GM18519 (cell line): ENCODE data around the gene RPS27.
A peak's percentile ranks its signal among the peaks of the same experiment; 100 is the strongest.
"Not testable (repeated sequence)": the region's sequence is repeated elsewhere in the genome, so short reads cannot be mapped to it uniquely, and the experiment has no call there.

ENCODE experiments used
- ATAC-seq: cut with Tn5 transposase; IDR thresholded peaks from one replicate; pipeline ENCODE4 v1.9.1; 2021; ENCODE audit warnings: mild to moderate bottlenecking, moderate library complexity; ENCODE audit not compliant: unreplicated experiment, low FRiP score

RPS27 gene

DNA sequence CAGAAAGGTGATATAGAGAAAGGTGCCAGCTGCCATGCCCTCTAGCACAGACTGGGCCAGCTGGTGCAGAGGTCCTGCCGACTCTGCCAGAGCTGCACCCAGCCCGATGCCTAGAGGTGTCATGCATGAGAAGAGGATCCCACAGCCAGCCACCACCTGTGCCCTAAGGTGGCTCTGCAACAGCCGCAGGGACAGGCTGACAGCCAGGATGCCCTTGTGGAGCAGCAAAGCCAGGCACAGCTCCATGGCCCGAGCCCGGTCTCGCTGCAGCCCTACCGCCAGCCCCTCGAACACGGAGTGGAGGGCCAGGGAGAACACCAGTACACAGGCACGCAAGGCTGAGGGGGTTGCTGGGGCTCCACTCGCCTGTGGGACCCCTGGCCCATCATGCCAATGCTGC lies 30.4 kb upstream of the RPS27 start:
- ATAC-seq = no peak

DNA sequence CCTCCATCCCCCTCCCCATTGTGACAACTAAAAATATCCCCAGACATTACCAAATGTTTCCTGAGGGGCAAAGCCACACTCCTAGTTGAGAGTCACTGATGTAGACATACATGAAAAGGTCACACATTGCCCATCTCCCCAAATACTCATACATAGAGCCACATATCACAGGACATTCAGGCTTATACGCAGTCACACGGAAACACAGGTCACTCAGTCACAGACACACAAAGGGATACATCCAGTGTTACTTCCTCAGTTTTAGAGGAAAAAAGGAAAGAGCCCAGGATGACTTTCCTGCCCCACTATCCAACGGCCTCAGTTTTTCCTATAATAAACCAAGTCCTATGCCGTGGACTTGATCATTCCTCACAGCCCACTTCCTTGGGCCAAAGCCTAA lies 29.1 kb upstream of the RPS27 start:
- ATAC-seq = no peak

DNA sequence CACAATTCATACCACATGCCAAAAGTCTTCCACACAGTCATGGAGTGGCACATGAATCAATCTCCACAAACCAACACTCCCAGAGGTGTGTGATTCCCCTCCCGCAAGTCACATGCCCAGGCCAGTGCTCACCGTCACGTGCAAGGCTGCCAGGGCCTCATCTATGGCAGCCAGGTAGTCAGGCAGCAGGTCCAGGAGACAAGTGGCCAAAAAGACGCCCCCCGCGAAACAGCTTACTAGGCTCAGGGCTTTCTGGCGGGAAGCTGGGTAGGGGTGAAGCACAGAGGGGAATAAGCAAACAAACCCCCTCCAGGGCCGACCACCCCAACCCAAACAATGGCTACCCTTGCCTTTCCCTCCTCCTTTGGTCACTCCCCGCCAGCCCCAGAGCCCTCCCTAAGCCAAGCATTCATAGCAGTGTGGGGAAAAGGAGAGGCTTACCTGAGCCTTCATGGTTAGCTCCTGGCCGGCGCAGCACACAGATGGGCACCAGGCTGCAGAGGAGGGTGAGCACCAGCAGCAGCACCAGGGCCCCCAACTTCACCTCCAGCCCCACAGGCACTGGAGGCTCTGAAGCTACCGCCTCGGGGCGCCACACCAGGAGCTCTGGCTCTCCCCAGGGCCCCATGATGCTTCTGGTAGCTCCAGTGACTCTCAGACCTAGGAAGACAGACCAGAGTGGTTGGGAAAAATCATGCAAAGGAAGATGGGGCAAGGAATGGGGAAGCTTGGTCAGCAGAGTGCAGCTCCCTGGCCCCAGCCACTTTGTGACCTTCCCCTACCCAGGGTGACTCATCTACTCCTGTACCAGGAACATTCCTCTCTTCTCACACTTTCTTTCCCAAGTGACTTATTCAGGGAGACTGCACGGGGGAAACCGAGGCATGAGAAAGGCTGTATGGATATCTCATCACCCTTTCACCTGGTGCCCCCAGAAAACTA lies 28.2 kb upstream of the RPS27 start:
- no peak for ATAC-seq

DNA sequence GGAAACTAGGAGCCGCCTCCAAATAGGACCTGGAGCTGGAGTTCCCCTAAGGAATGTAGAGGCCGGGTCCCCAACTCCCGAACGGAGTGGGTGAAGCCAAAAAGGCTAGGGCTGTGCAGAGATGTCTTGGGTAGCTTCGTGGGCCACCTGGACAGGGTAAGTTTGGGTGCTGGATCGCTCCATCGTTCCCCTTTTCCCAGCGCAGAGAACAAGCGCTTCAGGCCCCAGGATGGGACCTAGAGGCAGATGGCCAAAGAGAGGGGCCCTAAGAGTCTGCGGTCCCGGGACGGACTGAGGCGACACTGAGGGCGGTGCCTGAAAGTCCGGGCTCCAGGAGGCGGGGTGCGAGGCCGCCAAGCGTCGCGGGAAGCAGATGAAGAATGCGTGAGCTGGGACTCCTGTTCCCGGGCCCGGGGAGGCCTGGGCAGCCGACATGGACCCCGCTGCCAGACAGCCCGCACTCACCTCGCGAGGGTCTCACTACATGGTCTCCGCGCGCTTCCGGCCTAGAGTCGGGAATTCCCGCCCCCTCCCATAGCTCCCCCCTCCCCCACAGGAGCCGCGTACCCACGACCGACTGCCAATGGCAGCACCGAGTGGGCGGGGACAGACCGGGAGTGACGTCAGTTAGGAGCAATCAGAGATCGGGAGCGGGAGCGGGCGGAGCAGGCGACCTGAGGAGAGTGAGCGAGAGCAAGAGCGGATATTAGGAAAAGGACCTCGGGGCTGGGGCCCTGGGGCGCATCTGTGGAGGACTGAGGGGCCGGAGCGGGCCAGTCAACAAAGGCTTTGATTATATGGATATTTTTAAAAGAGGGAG lies 27.3 kb upstream of the RPS27 start, which contains the start of gene SLC39A1:
Gene SLC39A1 (minus strand): TSS at position 508 of the 820 bp plus-strand sequence. CDS start 822 bp downstream, outside the sequence.
- peak; percentile 25 for ATAC-seq

DNA sequence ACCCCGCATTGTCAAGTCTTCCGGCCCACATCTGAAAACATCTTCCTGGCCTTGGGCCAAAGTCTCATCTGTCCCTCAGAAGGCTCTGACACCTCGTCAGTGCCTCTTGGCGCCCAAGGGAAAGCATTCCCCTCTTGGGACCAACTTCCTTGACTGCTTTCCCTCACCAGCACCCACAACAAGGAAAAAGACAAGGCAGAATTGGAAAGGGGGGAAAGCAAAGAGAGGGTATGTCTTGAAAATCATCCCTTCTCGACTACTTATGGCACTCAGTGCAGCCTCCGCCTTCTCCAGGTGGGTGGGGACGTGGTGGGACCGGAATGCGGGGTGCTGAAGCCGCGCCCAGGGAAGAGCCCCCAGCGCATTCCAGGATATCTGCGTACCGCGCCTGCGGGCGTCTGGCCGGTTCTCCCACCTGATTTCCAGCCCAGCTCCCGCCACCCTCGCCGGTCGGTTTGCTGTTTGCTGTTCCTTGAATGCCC lies 26.7 kb upstream of the RPS27 start:
- ATAC-seq = no peak

DNA sequence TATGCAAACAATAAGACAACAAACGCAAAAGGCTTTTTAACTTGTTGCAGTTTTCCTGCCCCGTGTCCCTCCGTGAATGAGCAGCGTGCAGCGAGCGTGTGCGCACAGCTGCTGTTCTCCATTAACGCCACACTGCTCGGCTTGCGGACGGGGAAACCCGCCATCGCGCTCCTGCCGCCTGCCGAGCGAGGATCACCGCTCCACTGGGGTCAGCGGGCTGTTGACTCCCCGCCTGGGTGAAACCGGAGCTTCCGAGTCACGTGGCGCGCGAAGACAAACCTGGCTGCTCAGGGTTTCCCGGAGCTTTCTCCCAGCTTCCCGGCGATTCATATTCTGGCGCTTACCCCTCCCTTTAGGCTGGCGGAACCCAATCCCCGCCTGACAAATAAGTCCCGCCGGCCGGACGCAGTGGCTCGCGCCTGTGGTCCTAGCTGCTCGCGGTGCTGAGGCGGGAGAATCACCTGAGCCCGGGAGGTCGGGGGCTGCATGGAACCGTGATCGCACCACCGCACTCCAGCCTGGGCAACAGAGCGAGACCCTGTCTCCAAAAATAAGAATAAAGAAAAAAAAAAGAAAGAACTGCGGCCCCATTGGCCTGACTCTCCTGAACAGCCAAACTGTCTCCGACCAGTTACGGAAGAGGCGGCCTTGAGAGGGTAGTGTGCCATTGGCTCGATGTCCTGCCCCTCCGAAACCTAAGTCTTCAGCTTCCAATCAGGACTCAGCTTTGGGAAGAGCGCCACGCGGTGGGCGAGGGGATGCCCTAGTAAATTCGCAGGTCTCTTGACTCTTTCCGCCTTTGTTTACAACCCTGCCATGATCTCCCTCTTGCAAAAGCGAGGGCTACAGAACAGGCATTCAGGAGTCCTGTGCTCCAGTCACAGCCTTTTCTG lies 23.2 kb upstream of the RPS27 start, which contains the start of gene CREB3L4:
Gene CREB3L4 (plus strand): TSS at position 796 of the 893 bp plus-strand sequence. CDS start 624 bp downstream, outside the sequence.
- ATAC-seq = peak; percentile 55

DNA sequence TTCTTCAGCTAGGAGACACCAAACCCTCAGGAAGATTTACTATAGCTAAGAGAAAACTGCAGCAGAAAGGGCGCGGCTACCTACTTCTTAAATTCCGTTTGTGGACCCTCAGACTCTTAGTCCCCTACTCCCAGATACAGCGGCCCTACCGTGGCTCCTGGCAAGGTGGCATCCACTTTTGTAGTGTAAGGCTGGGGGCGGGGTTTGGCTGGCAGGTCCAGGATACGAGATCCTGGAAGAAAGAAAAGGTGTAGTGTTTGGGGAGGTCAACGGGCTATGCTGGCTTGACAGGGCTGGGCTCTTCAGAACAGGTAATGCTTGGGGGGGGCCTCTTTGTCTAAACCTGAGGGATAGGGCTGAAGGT lies 22.6 kb upstream of the RPS27 start:
- no peak for ATAC-seq

DNA sequence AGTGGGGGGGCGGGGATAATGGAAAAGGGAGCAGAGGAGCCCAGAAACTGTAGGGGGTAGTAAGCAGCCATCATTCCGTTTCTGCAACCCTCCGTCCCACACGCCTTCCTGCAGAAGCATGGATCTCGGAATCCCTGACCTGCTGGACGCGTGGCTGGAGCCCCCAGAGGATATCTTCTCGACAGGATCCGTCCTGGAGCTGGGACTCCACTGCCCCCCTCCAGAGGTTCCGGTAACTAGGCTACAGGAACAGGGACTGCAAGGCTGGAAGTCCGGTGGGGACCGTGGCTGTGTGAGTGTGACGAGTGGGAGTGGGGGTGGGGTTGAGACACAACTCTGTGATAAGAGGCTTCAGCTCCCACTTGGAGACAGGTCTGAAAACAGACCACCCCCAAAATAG lies 22.2 kb upstream of the RPS27 start:
- ATAC-seq = no peak

DNA sequence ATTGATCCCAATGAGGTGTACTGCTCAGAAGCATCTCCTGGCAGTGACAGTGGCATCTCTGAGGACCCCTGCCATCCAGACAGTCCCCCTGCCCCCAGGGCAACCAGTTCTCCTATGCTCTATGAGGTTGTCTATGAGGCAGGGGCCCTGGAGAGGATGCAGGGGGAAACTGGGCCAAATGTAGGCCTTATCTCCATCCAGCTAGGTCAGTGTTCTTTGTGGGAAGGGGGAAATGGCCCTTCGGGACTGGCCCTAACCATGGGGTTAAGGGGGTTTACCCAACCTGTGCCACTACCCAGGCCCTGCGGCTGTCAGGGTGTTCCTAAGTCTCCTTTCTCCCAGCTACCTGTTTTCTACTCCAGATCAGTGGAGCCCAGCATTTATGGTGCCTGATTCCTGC lies 21.6 kb upstream of the RPS27 start:
- no peak for ATAC-seq

- ATAC-seq = no peak
These were observed 20.2 kb upstream of the RPS27 start for GRCh38 chr1:153970346-153970745.

DNA sequence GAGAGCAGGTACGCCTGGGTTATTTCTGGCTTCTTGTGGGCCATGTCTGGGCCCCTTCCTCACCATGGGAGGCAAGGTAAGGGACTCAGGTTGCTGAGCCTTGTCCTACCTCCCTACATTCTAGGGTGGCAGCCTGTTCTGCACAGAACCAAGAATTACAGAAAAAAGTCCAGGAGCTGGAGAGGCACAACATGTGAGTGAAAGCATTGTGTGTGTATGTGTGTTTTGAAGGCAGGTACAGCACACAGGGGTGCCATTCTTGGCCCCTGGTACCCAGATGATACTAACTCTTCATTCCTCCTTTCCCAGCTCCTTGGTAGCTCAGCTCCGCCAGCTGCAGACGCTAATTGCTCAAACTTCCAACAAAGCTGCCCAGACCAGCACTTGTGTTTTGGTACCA lies 17.5 kb upstream of the RPS27 start:
- no peak for ATAC-seq

GRCh38 chr1:153973525-153973924 lies 17.0 kb upstream of the RPS27 start:
- no peak for ATAC-seq

- ATAC-seq = no peak
These were observed 13.7 kb upstream of the RPS27 start for GRCh38 chr1:153976819-153977249.

DNA sequence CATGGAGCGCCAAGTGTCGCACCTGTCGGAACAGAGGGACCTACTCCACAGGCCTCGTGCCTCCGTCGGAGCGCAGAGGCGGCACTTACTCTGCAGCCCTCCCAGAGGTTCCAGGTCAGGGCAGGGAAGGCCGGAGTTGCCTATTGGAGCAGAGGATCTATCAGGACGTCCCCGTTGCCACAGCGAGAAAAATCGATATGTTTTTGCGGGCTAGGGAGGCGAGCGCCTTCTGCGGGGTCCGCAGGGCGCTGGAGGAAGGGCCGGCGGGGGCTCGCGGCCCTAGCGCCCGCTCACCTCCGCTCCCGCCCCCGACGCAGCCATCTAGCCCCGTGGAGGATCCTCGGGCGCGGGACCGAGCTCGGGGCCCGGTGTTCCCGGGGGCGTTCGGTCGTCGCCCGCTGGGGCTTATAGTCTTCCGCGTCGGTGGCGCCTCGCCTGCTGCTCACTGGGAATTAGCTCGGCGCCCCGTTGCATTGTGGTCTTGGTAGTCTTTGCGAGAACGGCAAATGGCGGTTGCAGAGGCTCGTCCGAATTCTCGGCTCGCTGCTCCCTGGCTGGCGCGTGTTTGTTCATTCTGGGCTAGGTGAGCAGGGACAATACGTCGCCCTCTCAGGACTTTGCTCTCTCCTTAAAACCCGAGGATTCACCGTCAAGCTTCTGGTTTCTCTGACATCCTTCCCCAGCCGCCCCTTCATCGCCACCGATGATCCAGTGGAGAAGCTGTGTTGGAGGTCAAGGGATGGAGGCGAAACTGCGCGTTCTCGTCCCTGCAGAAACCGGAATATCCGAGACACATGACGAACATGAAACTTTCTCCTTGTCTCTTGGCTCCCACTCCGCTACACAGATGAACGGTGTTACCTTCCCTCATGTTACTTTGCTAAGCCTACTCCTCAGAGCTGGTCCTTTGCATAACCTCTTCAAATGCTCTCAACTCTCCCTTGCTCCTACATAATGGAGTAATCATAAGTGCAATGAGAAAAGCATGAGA lies 13.0 kb upstream of the RPS27 start, which contains the start of gene JTB:
Gene JTB (minus strand): TSS at position 425 of the 991 bp plus-strand sequence. CDS start 422 bp downstream, at position 3.
- ATAC-seq = no peak

DNA sequence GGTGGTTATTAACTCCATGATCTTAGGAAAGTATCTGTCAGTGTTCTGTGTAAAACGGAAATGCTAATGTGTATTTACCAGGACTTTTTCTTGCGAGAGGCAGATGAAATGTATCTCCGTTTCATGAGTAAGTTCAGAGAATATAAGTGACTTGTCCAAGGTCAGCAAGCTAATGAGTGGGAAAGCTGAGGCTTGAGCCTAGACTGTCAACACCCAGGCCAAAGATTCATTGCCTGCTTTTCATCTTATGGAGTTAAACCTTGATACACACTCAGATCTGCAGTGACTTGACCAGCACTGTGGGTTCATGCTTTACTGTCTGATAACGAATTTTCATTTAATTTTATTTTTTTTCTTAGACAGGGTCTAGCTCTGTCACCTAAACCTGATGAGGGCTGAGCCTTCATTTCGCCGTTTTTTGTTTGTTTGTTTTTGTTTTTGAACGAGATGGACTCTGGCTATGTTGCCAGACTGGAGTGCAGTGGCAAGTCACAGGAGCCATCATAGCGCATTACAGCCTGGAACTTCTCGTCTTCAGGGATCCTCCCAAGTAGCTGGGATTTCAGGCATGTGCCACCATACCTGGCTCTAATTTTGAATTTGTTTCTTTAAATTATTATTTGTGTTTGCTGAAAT lies 12.2 kb upstream of the RPS27 start:
- ATAC-seq = no peak

GRCh38 chr1:153979091-153979490 lies 11.5 kb upstream of the RPS27 start:
- not testable (repeated sequence) for ATAC-seq

DNA sequence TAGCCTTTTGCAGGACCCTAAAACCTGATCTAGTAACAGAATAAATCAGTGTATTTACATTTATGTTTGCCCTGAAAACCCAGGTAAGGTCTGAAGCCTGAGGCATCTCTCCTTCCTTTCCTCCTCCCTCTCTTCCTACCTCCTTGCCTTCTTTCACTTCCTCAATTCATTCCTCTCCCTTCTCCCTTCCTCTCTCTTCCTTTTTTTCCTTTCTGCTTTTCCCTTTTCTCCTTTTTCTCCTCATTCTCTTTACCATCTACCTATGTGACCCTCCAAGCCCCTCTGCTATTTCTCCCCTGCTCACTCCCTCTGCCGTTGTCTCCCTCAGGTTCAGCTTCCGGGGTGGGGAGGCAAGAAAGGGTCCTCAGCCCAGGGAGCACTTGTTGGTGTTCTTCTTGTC lies 8.8 kb upstream of the RPS27 start:
- ATAC-seq = not testable (repeated sequence)
